ENCODE results near the gene TRIM5.

Gene TRIM5

GRCh38 chr11:5713695-5714094 is 28.8 kb upstream of the TRIM5 start:
- no peaks in the 10 kb centered on the region for H3K27me3 ChIP-seq
- H3K9me3 ChIP-seq = no peaks in the 10 kb centered on the region
- peaks cover 3% of the 10 kb centered on the region for H3K36me3 ChIP-seq
- no peak for TF ChIP-seq CTCF (IDR thresholded peaks at IDR 0.05)
- no peak overlapping the region for H3K27ac ChIP-seq
- no peak overlapping the region for H3K4me3 ChIP-seq (ENCODE audit: low read depth in 1 of 2, low read length in 1 of 2)
- H3K4me1 ChIP-seq (ENCODE audit: control insufficient read depth in 1 of 2, insufficient read depth in 1 of 2, low read depth in 1 of 2, low read length in 1 of 2) = no peaks in the 10 kb centered on the region

- no peak overlapping the region for H3K4me3 ChIP-seq (ENCODE audit: low read depth in 1 of 2, low read length in 1 of 2)
- no peaks in the 10 kb centered on the region for H3K4me1 ChIP-seq (ENCODE audit: control insufficient read depth in 1 of 2, insufficient read depth in 1 of 2, low read depth in 1 of 2, low read length in 1 of 2)
- TF ChIP-seq CTCF (IDR thresholded peaks at IDR 0.05) = no peak
- peaks cover 14% of the 10 kb centered on the region for H3K36me3 ChIP-seq
- no peaks in the 10 kb centered on the region for H3K27me3 ChIP-seq
- no peak overlapping the region for H3K27ac ChIP-seq
- H3K9me3 ChIP-seq = no peaks in the 10 kb centered on the region
These were observed 27.6 kb upstream of the TRIM5 start for GRCh38 chr11:5712507-5712906.

- Histone ChIP-seq H3K4me3 (ENCODE audit: low read depth in 1 of 2, low read length in 1 of 2) (no peak overlapping the region), H3K27me3 (no peaks in the 10 kb centered on the region), H3K9me3 (no peaks in the 10 kb centered on the region), H3K4me1 (ENCODE audit: control insufficient read depth in 1 of 2, insufficient read depth in 1 of 2, low read depth in 1 of 2, low read length in 1 of 2) (peaks cover 9 to 10% of the 10 kb centered on the region in 2 experiments), H3K36me3 (peaks cover 27% of the 10 kb centered on the region), H3K27ac (no peak overlapping the region)
- TF ChIP-seq CTCF (IDR thresholded peaks at IDR 0.05) = no peak
These were observed 20.8 kb upstream of the TRIM5 start for GRCh38 chr11:5705688-5706087.

DNA sequence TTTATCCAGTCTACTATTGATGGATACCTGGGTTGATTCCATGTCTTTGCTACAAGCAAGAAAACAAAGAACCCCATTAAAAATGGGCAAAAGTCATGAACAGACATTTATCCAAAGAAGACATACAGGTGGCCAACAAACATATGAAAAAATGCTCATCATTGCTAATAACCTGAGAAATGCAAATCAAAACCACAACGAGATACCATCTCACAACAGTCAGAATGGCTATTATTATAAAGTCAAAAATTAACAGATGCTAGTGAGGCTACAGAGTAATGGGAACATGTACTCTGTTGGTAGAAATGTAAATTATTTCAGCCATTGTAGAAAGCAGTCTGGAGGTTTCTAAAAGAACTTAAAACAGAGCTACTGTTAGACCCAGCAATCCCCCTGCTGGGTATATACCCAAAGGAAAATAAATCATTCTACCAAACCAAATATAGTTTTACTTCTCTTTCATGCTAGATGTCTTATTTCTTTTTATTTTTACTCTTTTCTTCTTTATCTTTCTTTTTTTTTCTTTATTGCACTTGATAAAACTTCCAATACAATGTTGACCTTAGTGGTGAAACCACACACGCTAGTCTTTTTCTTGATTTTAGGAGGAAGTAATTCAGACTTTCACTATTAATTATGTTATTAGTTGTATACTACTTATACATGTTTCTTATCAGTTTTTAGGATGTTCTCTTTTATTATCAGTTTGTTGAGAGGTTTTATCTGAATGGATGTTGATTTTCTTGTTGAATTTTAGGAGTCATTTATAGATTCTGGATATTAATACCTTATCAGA is 19.1 kb upstream of the TRIM5 start:
- H3K36me3 ChIP-seq = peaks cover 28% of the 10 kb centered on the region

DNA sequence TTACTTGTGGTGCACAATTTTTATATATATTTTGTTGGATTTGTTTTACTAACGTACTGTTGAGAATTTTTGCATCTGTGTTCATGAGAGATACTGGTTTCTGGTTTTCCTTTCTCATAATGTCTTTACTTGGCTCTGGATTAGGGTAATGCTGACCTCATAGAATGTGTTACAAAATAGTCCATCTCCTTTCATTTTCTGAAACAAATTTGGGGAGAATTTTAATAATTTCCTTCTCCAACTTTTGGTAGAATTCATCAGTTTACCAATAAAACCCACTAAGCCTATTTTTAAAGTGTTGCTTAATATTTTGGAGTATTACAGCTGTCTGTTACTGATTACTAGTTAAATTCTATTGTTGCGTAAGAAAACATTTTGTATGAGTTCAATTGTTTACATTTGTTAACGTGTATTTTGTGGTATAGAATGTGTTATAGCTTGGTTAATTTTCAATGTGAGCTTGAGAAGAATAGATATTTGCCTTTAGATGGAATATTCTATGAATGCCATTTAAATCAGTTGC is 16.2 kb upstream of the TRIM5 start:
- H3K4me1 ChIP-seq (ENCODE audit: control insufficient read depth in 1 of 2, insufficient read depth in 1 of 2, low read depth in 1 of 2, low read length in 1 of 2) = peaks cover 15 to 18% of the 10 kb centered on the region in 2 experiments
- TF ChIP-seq CTCF (IDR thresholded peaks at IDR 0.05) = no peak
- H3K27ac ChIP-seq = peak overlapping the region; percentile 65
- peaks cover 36% of the 10 kb centered on the region for H3K36me3 ChIP-seq
- H3K27me3 ChIP-seq = no peaks in the 10 kb centered on the region
- no peaks in the 10 kb centered on the region for H3K9me3 ChIP-seq
- peak overlapping the region; percentile 55 to 57 for H3K4me3 ChIP-seq (ENCODE audit: low read depth in 1 of 2, low read length in 1 of 2)

More for the DNA sequence above, 19.1 kb upstream of the TRIM5 start:
- Histone ChIP-seq H3K4me1 (ENCODE audit: control insufficient read depth in 1 of 2, insufficient read depth in 1 of 2, low read depth in 1 of 2, low read length in 1 of 2) (peaks cover 15 to 18% of the 10 kb centered on the region in 2 experiments), H3K9me3 (no peaks in the 10 kb centered on the region), H3K4me3 (ENCODE audit: low read depth in 1 of 2, low read length in 1 of 2) (no peak overlapping the region), H3K27ac (no peak overlapping the region), H3K27me3 (no peaks in the 10 kb centered on the region)
- no peak for TF ChIP-seq CTCF (IDR thresholded peaks at IDR 0.05)
